GM12872 (cell line): ENCODE results near the gene CYP1A2.

Source experiments
- TF ChIP-seq, protein P1 (sequence below): IDR thresholded peaks from 3 replicates; pipeline ENCODE4 v1.5.1; 2011; ENCODE audit warnings: low read depth, mild to moderate bottlenecking, low read length, moderate library complexity; ENCODE audit not compliant: insufficient read depth

Gene CYP1A2

DNA sequence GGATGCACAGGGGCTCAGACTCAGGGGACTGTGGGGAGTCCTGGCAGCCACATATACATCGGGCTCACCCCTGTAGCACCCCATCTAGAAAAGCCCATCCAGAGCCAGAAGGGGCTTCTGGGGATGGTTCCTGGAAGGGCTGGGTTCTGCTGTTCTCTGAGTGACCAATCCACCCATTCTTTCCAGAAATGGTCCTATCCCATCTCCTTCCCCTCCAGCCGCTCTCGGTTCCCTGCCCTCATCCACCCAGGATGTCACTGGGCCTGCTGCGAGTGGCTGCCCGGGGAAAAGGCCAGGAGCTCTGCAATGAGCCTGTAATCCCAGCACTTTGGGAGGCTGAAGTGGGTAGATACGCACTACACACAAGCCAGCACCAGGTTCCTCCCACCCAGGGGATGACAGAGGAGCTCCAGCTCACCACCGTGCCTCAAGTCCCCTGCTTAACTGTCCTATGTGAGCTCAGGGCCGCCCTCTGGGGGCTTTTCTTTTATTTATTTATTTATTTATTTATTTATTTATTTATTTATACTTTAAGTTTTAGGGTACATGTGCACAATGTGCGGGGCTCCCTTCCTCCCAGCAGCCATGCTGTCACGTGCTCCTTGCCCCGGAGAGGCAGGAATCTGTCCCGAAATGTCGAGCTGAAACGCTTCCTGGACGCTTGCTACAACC lies 19.6 kb downstream of the CYP1A2 start:
- TF ChIP-seq, protein P1, sequence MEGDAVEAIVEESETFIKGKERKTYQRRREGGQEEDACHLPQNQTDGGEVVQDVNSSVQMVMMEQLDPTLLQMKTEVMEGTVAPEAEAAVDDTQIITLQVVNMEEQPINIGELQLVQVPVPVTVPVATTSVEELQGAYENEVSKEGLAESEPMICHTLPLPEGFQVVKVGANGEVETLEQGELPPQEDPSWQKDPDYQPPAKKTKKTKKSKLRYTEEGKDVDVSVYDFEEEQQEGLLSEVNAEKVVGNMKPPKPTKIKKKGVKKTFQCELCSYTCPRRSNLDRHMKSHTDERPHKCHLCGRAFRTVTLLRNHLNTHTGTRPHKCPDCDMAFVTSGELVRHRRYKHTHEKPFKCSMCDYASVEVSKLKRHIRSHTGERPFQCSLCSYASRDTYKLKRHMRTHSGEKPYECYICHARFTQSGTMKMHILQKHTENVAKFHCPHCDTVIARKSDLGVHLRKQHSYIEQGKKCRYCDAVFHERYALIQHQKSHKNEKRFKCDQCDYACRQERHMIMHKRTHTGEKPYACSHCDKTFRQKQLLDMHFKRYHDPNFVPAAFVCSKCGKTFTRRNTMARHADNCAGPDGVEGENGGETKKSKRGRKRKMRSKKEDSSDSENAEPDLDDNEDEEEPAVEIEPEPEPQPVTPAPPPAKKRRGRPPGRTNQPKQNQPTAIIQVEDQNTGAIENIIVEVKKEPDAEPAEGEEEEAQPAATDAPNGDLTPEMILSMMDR = no peak

DNA sequence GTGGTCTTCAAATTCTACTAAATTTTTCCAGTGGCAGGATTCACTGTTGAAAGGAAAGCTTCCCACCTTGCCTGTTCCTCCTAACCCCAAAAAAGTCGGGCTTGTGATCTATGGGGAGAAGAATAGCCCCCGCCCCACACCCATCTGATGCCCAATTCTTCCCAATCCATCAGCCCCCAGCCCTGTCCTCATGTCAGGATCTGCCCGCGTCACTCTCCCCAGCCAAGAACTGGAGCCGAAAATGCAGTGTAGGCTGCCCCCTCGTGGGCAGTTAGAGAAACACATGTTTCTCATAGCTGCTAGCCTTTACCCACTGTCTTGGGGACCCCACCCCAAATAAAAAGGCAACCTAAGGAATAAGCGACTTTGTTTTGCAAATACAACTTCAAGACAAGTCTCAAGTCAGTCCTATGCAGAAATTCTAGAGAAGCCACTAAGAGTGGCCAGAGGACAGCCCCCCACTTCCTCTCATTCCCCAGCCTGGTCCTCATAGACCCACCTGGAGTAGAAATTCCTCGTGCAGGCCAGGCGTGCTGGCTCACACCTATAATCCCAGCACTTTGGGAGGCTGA lies 20.2 kb downstream of the CYP1A2 start:
- TF ChIP-seq, protein P1 = peak; percentile 78

DNA sequence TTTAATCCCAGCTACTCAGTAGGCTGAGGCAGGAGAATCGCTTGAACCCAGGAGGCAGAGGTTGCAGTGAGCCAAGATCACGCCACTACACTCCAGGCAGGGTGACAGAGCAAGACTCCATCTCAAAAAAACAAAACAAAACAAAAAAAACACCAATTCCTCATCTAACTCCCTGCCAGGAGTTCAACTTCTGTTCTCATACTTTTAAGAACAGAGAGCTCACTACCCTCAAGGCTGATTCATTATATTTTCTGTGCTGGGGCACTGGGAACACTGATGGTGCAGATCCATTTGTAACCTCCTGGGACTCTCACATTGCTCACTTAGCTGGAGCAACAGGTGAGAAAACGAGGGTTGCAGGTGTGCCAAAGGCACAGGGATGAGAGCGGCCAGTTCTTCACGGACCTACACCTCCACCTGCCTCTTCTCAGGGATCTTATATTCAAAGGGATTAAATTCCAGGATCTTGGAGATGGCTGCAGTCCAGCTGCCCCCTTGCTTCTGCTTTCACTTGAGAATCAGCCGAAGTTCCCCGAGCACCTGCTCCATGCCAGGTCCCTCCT lies 20.9 kb downstream of the CYP1A2 start:
- TF ChIP-seq, protein P1 = no peak

DNA sequence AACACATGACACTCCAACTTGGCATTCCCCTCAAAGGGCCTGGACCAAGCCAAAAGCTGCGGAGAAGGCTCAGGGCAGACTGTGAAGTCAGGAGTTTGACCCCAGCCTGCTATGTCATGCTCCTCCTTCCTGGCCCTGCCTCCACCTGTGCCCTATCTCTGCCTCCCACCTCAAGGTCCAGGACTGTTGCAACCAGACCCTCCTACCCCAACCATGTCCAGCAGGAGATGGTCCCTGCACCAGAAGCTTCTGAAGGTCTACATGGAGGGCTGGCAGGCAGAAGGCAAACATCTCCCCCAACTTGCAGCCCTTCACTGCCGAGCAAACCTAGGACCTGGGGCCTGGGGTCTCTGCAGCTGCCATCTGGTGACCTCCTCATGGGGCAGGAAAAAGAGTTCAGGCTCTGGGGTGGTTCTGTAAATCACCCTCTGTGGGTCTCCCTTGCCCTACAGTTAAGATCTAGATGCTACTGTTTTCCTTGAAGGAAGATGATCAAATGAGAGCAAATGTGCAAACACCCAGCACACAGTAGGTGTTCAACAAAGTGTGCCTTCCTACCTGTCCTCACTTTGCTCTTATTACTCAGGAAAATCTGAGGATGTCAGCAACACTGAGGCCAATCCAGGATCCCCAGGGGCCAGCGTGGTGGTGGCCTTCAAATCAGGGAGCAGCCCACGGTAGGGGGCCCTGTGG lies 21.7 kb downstream of the CYP1A2 start:
- TF ChIP-seq, protein P1 = peak; percentile 1; the same call in 1 of the 3 replicates

DNA sequence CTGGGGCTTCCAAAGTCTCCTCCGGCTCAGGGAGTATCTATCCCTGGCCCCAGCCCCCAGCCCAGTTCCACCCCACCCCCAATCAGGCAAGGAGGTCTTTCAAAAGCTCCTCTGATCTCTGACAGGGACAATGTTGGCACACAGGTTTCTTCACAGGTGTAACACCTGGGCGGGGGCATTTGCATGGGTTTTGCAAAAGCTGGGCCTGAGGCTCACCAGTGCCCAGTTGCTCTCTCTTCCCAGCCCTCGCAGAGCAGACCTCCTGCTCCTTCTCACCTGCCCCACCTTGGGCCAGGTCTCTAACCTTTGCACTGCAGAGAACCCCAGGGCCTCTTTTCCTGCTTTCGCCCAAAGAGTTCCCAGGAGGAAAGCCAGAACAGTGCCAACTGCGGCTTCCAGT lies 24.7 kb downstream of the CYP1A2 start:
- TF ChIP-seq, protein P1 = no peak

DNA sequence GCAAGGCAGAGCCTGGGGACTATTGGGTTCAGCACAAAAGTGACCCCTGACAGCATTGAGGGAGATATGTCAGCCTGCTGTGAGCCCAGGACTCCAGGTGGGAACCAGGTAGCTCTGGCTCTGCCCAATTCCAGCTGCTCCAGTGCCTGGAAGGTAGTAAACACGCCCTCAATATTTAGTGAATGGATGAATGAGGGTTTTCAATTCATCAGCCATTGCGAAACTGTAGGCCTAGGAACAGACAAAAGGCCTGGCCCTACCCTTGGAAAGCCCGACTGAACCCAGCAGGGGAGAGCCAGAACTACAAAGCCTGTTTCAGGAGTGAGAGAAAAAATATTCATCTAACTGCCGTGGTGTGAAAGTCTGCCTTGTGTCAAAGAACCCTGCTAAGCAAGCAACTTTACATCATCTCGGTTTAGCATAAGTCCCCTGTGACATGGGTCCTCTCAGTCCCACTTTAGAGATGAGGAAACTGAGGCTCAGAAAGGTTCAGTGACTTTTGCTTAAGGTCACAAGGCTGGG lies 25.1 kb downstream of the CYP1A2 start:
- TF ChIP-seq, protein P1 = no peak

DNA sequence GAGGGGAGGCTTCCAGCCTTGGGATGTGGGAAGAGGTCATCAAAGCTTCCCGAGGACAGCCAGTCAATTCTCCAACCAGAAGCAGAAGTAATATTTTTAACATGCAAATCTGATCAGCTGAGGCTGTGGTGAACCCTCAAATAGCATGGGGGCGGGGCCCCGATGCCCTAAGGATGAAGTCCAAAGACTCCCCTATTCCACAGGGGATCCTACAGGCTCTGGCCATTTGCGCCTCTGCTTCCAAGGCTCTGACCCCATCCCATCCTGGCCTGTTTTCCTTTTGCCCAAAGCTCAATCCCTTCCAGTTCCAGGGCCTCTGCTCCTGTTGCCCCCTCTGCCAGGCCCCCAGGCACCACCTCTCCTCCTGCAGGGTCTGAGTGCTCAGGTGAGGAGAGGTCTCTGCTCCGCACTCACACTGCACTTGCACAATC lies 26.5 kb downstream of the CYP1A2 start:
- TF ChIP-seq, protein P1 = no peak
